OCI-M2 (cell line): ENCODE measurements around the gene AGAP5.
"Not testable (repeated sequence)": the region's sequence is repeated elsewhere in the genome, so short reads cannot be mapped to it uniquely, and the experiment has no call there.

Experiments
- DNase-seq: peaks from one replicate; lab custom pipeline; 2025; ENCODE audit not compliant: unreplicated experiment; lab: John Stamatoyannopoulos, UW

AGAP5 gene

DNA sequence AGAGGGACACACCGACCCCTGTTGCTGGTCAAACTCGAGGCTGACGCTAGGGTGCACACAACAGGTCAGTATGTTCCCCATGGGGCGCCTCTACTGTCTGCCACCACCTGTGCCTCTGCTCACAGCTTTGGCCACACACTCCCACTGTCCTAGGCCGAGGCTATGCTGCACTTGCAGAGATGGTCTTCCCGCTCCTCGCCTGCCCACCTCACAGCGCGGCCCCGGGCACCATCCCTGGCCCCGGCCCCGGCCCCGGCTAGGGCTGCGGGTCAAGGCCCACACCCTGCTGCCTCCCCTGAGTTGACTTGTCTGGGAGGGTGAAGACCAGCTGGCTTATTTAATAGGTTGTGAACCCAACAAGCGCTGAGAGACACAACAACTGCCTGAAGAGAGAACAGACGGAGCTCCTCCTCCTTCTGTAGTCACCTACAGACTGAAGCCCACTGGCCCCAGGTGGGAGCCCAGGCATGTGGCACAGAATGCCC is at the start of gene AGAP5:
TSS of gene AGAP5 (minus strand) at position 435 of the 485 bp plus-strand sequence. CDS start at position 81, 354 bp downstream.
- not testable (repeated sequence) for DNase-seq

DNA sequence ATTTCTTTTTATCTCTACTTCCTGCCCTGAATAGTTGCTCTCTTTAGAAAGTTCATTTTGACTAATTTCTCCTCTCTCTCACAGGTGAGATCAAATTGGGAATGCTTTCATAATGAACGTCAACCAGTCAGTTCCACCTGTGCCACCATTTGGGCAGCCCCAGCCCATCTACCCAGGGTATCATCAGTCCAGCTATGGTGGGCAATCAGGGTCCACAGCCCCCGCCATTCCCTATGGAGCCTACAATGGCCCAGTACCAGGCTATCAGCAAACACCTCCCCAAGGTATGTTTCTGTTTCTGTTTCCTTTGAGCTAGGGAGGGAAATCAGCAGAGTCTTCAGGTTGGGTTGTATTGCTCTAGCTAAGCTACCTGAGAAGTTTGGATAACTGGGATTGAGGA is 48.8 kb upstream of the AGAP5 start:
- DNase-seq: no peak

GRCh38 chr10:73744664-73744975 is 46.7 kb upstream of the AGAP5 start:
- peak; percentile 39 for DNase-seq

DNA sequence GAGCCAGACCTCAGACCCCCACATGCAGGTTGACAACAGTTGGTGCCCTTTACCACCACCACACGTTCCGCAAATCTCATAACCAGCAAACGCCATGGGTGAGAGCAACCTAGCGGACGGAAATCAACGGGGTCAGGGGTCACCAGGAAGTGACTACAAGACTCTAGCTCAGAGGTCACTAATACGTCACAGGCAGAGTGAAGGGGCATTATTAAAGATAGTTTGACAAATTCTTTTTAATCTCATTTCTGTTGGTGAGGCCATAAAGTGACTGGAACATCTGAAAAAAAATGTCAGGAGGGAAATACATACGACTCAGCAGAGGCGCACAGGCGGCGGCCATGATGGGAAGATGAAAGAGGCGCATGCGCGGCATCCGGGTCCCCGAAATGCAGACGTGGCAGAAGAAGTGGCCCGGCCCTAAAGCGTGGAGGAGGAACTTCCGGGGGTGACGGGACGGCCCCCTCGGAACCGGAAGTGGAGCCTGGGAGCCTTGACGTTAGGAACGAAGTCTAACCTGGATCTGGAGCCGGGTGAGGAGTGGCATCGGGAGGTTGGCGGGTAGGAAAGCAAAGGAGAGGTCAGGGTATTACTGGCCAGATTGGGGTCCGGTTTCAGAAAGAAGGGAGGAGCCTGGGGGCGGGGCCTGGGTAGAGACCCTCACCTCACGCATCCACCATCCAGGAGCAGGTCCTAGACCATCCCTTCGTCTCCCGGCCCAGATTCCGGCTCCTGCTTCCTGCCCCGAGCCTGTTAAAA is 46.2 kb upstream of the AGAP5 start, which contains the start of gene SEC24C:
TSS of gene SEC24C (plus strand) at position 468 of the 759 bp plus-strand sequence. CDS start 2,461 bp downstream, outside the sequence.
- DNase-seq: peak; percentile 78

DNA sequence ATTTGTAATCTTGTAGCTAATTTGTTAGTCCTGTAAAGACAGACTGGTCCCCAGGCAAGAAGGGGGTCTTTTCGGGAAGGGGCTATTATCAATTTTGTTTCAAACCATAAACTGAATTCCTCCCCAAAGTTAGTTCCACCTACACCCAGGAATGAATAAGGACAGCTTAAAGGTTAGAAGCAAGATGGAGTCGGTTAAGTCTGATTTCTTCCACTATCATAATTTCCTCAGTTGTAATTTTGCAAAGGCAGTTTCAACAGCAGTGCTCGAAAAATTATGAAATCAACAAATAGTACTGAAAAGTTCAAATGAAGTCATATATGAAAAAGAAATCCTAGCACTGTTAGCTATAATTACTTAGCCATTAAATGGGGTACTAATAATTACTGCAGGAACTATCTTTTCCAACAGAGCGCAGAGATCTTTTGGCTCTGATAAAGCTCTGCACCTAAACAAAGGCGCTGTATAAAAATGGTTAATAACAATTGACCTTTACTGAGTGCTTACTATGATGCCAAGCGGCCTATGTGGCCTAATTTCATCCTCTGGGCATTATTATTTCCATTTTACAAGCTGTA is 45.5 kb upstream of the AGAP5 start:
- no peak for DNase-seq

DNA sequence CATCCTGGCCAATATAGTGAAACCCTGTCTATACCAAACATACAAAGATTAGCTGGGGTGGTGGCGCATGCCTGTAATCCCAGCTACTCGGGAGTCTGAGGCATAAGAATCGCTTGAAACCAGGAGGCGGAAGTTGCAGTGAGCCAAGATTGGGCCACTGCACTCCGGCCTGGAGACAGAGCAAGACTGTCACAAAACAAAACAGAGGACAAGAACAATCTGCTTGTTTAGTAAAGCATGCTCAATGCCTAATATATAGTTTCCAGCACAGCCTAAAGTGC is 44.5 kb upstream of the AGAP5 start:
- no peak for DNase-seq

DNA sequence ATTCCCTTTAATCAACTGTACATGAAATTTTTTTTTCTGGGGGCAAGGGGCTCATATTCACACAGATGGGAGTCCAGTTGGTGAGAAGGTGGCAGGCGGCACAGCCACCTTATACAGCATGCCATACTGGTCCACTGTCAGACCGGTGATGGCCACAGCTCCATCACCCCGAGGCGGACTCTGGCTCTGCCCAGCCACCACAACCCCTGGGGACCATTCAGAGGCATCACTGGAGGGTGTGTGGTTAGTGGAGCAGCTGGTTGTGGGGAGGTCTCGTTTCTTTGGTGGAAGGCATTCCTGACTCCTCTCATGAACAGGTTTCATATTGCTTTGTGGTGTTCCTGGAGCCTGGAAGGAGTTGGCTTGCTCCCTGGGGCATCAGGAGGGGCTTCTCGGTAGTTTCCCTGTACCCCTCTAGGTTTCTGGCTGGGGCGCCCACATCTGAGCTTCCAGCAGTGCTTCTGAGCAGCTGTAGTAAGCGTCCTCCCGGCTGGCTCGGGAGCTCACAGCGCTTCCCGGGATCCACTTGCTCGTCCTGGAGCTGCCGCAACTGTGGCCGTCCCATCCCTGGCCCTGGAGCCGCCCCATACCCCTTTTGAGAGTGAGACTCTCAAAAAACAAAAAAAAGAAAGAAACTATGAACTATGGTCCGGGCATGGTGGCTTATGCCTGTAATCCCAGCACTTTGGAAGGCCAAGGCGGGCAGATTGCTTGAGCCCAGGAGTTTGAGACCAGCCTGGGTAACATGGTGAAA is 42.8 kb upstream of the AGAP5 start:
- not testable (repeated sequence) for DNase-seq

- no peak for DNase-seq
Observed at GRCh38 chr10:73734796-73735305, 36.9 kb upstream of the AGAP5 start.

DNA sequence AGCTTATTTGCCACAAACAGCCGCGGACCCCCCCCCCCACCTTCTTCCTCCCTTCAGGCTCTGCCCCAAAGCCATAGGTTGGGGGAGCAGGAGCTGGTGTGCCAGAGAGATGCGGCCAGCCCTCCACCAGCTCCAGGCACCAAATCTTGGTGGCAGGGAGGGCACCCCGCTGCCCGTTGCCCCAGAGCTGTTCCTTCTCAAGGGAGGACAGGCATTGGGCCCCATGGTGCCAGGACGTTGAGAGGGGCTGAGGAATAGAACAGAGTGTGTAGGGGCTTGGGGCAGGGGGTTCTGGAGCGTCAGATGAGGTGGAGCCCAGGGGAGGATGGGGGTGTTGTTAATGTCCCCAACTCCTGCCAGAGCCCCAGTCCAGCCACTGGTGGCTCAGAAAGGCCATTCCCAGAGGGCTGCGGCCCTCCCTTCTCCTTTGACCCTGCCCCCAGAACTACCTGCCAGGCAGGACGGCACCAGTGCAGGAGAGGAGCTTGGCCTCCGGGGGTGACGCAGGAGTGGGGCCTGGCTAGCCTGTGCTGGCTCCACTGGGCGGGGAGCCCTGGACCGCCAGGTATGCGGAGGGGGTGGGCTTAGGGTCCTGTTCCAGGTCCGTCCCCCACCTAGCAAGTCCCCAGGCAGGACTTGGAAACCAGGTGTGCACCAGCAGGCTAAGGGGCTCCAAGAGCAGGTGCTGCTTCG is 36.3 kb upstream of the AGAP5 start:
- no peak for DNase-seq

DNA sequence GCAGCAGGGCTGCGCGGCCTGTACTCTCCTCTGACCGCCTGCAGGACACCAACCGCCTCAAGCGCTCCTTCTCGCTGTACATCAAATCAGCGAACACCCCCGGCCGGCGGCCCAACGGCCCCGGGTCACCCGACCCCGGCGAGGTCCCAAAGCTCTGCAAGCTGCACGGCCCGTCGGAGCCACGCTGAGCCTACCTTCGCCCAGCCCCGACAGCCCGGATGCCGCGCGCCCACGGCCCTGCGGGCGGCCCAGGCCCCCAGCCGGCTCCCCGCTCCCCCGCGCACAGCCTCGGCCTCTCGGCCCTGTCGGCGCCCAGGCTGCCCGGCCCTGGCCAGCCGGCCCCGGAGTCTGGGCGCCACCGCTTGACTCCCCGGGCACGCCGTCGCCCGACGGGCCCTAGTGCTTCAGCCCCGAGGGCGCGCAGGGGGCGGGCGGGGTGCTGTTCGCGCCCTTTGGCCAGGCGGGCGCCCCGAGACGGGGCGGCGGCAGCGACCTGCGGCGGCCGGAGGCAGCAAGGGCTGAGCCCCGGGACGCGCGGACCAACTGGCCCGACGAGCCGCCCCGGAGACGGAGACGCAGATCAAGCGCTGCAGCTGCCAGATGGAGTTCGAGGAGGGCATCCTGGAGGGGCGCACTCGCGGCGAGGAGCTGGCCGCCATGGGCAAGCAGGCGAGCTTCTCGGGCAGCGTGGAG is 35.2 kb upstream of the AGAP5 start:
- no peak for DNase-seq

DNA sequence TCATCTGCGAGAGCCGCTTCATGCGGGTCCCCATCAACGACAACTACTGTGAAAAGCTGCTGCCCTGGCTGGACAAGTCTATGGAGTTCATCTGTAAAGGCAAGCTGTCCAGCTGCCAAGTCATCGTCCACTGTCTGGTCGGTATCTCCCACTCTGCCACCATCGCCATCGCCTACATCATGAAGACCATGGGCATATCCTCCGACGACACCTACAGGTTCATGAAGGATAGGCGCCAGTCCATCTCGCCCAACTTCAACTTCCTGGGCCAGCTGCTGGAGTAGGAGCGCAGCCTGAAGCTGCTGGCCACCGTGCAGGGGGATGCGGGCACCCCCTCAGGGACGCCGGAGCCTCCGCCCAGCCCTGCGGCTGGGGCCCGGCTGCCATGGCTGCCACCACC is 34.5 kb upstream of the AGAP5 start:
- no peak for DNase-seq

DNA sequence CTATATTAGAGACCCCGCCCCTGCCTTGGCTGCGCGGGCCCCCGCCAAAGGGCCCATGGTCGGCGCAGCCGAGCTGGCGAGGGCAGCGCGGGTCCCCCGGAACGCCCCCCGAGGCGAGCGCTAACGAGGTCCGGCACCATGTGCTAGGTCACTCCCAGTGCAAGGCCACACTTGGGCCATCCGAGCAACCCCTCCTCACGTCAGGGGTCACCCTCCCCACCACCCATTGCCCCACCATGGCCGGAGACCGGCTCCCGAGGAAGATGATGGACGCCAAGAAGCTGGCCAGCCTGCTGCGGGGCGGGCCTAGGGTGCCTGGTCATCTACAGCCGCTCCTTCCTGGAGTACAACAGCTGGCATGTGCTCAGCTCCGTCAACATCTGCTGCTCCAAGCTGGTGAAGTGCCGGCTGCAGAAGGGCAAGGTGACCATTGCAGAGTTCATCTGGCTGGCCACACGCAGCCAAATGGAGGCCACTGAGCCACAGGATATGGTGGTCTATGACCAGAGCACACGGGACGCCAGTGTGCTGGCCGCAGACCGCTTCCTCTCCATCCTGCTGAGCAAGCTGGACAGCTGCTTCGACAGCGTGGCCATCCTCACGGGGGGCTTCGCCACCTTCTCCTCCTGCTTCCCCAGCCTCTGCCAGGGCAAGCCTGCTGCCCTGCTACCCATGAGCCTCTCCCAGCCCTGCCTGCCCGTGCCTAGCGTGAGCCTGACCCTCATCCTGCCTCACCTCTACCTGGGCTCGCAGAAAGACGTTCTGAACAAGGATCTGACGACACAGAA is 33.9 kb upstream of the AGAP5 start:
- no peak for DNase-seq

- DNase-seq: peak; percentile 83
Observed at GRCh38 chr10:73730153-73730906, 32.4 kb upstream of the AGAP5 start.

DNA sequence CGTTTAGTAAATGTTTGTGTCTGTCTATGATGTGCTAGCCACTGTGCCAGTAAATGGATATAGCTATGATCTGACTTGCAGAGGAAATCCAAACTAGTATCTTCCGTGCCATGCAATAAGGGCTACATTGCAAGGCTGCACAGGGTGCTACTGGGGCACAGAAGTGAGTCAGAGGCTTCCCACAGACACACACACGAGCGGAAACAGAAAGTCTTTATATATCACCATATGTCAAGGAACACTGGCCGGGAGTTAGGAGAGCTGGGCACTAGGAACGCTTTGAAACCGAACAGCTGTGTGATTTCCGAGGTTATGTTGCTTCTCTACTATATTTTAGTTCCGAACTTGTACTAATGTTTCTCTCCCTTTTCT is 31.9 kb upstream of the AGAP5 start:
- not testable (repeated sequence) for DNase-seq

GRCh38 chr10:73723516-73723915 is 25.6 kb upstream of the AGAP5 start:
- no peak for DNase-seq

DNA sequence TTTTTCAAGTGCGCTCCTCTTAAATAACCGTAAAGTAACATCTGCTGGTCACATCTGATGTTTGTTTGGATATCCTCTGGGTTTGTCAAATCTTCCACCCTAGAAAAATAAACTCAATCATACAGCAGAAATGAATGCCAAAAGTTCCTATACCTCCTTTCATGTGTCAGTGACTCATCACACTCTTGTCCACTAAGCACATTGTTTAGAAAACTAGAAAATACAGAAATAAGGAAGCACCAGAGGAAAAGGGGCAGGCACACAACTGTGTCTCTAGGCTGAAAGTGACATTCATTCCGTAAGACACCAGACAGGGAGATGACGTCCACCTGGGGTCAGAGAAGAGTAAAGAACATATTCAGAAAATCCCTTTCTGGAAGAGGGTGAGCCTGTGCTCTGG is 22.7 kb upstream of the AGAP5 start:
- not testable (repeated sequence) for DNase-seq

DNA sequence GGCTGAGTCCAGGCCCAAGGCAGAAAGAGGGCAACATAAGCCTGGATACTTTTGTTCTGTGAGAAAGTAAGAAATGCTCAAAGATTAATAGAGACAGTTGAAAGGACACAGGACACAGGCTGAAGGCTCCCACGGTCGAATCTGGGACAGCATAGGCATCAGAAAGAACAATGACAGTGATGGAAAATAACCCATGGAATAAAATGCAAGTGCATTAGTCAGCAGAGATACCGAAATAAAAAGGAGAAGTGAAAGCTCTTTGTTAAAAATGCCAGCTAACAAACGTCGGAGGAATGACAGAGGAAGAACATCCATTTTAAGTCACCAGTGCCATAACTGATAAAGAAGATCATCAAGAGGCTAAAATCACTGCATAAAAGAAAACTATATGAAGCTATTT is 19.6 kb upstream of the AGAP5 start:
- peak; percentile 8 for DNase-seq

DNA sequence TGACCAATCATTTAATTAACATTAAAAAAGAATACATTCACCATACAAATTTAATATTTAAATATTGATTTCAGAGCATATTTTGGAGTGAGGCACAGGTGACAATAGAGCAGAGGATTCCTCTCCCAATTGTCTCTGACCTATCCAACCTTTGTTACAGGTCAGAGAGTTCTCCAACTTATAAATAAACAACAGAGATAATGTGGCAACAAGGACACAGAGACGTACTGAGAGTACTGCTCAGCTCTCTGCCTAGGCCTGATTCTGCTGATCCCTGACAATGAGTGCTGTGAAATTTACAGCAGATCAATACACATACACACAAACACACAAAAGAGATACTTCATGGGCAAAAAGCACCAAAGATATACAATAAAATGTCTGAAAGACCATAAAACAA is 18.3 kb upstream of the AGAP5 start:
- no peak for DNase-seq
